ENCODE data around the gene SMIM24.
"Not testable (repeated sequence)": the region's sequence is repeated elsewhere in the genome, so short reads cannot be mapped to it uniquely, and the experiment has no call there.

Gene SMIM24

DNA sequence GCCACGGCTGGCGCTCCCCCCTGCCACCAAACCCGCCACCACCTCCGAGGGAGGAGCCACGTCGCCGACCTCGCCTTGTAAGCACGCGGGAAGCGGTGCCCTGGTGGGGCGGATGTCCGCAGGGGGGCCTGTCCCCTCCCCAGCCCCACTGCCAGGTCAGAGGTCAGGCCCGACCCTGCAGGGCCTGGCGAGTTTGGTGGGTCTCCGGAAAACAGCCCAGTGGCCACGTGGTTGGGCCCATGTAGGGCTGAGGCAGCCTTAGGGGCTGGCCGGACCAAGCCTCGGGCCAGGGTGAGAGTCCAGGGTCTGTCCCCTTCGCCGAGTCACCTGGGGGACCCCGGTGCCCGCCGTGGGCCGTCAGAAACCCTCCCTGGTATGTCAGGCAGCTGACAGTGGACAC lies 26.5 kb downstream of the SMIM24 start:
- DNase-seq = no peak

GRCh38 chr19:3452942-3453214 lies 27.4 kb downstream of the SMIM24 start:
- DNase-seq = not testable (repeated sequence)

DNA sequence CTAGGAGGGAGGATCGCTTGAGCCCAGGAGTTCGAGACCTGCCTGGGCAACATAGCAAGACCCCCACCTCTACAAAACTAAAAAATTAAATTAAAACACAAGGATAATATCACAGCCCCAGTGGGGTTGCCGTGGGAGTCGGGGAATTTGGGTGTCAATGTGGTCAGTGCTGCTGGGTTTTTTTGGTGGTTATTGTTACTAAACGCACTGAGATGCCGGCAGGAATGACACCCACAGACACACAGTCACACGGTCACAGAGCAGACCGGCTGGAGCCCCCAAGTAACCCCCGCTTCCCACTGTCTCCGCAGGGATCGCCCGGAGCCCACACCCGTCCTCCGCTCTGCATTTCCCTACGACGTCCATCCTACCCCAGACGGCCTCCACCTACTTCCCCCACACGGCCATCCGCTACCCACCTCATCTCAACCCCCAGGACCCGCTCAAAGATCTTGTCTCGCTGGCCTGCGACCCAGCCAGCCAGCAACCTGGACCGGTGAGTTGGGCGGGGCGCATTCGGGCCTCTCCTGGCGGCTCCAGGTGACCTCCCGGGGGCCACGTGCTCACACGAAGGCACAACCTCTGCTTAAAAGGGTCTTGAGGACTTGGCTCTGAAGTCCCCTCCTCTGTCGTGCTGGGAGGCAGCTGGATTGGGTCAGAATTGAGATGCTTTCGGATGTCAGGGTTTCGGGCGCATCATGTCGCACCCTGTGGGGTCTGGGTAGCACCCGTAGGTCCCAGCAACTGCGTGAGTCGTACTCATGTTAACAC lies 28.0 kb downstream of the SMIM24 start:
- no peak for DNase-seq

DNA sequence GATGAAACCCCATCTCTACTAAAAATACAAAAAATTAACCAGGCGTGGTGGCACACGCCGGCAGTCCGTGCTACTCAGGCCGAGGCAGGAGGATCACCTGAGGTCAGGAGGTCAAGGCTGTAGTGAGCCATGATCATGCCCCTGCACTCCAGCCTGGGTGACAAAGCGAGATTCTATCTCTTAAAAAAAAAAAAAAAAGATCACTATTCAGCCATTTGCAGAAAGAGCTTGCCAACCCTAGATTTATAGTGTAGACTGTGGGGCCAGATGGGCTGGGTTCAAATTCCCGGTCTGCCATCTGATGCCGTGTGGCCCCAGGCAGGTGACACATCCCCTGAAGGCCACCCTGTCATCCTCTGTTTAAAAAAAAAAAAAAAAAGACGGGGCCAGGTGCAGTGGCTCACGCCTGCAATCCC lies 28.9 kb downstream of the SMIM24 start:
- no peak for DNase-seq

DNA sequence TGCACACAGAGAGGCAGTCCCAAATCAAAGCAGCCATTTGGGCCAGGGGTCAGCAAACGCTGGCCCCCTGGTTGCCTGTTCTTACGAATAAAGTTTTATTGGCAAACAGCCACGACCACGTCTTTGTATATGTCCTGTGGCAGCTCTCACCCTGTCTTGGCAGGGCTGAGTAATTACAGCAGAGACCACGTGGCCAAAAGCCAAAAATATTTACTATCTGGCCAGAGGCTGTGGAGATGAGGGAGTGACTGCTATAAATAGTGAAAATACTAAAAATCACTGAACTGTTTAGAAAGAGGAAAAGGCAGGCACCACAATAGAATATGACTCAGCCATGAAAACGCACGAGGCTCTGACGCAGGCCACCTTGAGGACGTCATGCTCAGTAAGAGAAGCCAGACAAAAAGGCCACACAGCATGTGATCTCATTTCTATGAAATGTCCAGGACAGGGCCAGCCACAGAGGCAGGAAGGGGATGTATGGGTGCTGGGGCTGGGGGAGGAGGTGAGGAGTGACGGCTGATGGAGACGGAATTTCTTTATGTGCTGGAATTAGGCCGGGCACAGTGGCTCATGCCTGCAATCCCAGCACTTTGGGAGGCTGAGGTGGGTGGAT lies 29.4 kb downstream of the SMIM24 start:
- DNase-seq = no peak

- DNase-seq = no peak
Observed at GRCh38 chr19:3448616-3449334, 31.6 kb downstream of the SMIM24 start.

DNA sequence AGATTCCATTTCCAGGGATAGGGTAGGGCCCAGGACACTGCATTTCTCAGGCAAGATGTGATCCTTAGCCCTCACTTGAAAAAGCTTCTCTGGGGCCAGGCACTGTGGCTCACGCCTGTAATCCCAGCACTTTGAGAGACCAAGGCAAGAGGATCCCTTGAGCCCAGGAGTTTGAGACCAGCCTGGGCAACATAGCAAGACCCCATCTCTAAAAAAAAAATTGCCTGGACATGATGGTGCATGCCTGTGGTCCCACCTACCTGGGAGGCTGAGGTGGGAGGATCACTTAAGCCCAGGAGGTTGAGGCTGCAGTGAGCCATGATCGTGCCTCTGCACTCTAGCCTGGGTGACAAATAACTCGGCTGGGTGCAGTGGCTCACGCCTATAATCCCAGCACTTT lies 33.7 kb downstream of the SMIM24 start:
- not testable (repeated sequence) for DNase-seq

- DNase-seq = no peak
Observed at GRCh38 chr19:3444695-3445234, 35.6 kb downstream of the SMIM24 start.

- no peak for DNase-seq
Observed at GRCh38 chr19:3443840-3444694, 36.3 kb downstream of the SMIM24 start.

DNA sequence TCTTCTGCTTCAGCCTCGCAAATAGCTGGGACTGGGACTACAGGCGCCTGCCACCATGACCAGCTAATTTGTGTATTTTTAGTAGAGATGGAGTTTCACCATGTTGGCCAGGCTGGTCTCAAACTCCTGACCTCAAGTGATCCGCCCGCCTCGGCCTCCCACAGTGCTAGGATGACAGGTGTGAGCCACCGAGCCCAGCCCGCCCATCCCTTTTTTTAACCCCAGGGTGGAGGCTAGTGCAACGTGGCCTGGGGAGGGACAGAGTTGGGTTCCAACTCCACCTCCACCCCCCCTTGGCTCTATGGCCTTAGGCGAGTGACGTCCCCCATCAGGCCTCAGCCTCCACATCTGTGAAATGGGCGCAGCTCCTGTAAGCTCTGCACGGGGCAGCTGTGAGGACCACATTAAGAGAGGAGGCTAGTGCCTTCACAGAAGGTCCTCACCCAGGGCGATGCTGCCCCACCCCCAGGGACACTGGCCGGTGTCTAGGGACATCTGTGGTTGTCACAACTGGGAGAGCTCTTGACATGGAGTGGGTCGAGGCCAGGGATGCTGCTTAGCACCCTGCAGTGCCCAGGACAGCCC lies 37.7 kb downstream of the SMIM24 start:
- no peak for DNase-seq

DNA sequence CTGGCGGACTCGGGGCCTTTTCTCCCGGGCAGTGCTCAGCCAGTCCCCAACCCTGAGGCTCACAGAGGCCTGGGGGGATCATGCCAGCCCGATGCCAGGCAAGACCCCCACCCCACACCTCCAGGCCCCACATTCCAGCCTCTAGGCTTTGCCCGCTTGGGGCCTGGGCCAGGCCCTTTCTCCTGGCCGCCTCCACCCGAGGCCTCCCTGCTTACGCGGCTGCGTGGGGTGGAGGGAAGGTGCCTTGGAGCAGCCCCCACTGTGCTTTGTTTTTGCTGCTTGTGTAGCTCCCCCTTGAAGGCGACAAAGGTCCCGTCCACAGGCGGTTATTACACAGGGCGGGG lies 38.4 kb downstream of the SMIM24 start:
- no peak for DNase-seq

DNA sequence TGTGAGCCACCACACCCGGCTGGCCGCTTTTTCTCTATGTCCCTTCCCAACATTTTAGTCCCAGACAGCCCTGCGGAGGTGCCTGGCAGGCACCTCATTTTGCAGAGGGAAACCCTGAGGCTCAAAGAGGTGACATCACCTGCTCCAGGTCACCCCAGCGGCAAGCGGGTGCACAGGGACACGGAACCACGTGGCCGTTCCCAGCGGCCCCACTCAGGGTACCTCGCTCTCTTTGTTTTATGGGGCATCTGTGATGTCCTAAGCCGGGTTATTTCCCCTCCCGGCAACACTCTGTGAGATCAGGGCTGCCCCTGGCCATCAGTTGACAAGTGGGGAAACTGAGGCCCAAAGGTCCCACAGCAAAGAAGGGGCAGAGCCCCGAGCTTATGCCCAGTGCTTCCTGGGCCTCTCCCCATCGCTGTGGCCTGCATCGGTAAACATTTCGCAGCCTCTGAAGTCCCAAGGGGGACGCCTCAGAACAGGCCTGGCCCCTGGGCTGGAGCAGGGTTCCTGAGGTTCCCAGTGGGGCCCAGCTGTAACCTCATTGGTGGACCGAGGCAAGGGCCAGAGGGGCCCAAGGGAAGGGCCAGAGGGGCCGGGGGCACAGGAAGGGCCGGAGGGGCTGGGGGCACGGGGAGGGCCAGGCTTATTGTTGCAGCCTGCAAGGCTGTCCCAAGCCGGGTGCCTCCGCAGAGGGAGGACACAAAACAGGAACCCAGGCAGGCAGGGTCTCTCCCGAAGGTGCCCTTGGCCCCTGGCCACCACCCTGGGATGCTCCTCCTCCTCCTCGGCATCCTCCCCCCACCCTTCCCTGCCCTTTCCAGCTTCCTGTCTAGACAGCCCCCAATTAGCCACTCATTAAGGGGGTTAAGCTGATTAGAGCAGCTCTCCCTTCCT lies 39.0 kb downstream of the SMIM24 start:
- no peak for DNase-seq

GRCh38 chr19:3440082-3440481 lies 40.2 kb downstream of the SMIM24 start:
- peak; percentile 39 for DNase-seq

DNA sequence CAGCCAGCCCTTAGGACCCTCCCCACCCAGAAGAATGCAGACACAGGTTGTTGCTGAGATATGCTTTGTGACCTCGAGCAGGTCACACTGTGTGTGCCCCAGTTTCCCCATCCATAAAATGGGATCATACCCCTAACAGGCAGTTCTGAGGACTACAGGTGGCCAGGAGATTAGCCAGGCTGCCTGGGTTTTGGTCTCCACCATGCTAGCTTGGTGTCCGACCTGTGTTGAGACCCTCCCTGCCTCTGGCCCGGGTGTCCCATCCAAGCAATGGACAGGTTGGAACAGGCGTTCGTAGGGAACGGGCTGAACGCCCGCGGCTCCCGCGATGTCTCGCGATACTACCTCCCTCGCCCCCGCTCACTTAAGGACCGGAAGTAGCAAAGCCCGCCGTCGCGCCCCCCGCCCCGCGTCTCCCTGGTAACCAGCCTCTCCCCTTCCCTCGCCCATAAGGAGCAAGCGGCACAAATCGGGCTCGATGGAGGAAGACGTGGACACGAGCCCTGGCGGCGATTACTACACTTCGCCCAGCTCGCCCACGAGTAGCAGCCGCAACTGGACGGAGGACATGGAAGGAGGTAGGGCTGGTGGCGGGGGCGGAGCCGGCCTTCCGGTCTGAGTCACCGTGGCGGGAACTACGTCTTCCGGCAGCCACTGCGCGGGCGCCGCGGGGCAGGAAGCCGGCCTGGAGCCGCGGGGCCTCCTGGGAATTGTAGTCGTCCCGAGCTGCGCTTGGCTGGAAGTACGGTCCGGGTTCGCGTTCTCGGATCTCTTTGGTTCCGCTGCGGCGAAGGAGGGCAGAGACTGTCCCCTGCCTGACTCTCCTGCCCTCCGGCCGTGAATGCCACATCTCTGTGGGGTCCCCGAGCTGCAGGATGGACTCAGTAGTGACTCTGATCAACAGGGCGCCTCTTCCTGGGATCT lies 45.4 kb downstream of the SMIM24 start:
- peak; percentile 95 for DNase-seq

- no peak for DNase-seq
Observed at GRCh38 chr19:3433805-3434540, 46.4 kb downstream of the SMIM24 start.

GRCh38 chr19:3433313-3433712 lies 47.0 kb downstream of the SMIM24 start:
- no peak for DNase-seq

GRCh38 chr19:3431760-3432397 lies 48.4 kb downstream of the SMIM24 start:
- DNase-seq = no peak

GRCh38 chr19:3430366-3430680 lies 50.0 kb downstream of the SMIM24 start:
- DNase-seq = not testable (repeated sequence)

GRCh38 chr19:3426433-3426832 lies 53.9 kb downstream of the SMIM24 start:
- DNase-seq = no peak
